ENCODE results near the gene MRGPRE. TPM values are rescaled to one million over a fixed set of nuclear protein-coding genes. Genes with fewer than 3 reads are reported as not detected.
"Not testable (repeated sequence)": the region's sequence is repeated elsewhere in the genome, so short reads cannot be mapped to it uniquely, and the experiment has no call there.

Gene MRGPRE, protein sequence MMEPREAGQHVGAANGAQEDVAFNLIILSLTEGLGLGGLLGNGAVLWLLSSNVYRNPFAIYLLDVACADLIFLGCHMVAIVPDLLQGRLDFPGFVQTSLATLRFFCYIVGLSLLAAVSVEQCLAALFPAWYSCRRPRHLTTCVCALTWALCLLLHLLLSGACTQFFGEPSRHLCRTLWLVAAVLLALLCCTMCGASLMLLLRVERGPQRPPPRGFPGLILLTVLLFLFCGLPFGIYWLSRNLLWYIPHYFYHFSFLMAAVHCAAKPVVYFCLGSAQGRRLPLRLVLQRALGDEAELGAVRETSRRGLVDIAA
- not detected in 2 replicates for total RNA-seq (2014; rRNA removed)
- 0.04 TPM for polyA plus RNA-seq (2012)

DNA sequence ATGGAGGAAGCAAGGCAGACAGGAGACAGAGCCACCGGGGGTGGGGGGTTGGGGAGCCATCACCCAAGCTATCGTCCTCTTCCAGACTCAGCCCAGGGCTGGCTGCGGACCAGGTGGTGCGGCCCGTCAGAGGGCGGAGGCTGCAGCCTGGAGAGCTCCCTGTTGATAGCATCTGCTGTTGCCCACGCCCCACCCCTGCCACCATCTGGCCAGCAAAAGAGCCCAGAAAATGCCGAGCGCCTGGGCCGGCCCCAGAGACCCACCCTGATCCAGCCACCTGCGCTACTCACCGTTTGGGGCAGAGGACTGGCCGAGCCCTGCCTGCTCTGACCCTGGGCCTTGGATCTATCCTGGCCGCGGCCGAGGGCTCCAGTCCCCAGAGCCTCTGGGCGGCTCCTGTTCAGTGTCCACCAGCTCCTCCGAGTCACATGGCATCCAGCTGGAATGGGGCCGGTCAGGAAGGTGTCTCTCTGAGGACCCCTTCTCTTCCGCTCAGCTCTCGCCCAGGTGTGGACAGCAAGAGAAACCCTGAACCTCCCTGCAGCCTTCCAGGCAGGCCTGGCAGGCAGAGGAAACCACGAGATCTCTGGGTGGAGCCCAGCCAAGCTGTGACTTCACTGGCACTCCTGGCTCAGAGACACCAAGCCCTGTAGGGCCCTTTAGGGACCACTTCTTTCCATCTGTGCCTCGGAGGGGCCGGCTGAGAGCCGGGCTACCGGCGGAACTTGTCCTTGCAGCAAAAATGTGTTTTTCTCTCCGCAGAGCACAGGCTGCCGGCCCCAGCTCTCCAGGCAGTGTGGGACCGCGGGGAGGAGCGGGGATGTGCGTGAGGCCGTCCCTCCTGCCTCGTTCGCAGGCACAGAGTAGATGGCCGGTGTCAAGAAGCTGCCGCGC is at the start of gene MRGPRE:
MRGPRE (minus strand) TSS at position 567 of the 894 bp plus-strand sequence. CDS start 3,618 bp downstream, outside the sequence.
- DNase-seq (ENCODE audit: low read depth) = no peak

DNA sequence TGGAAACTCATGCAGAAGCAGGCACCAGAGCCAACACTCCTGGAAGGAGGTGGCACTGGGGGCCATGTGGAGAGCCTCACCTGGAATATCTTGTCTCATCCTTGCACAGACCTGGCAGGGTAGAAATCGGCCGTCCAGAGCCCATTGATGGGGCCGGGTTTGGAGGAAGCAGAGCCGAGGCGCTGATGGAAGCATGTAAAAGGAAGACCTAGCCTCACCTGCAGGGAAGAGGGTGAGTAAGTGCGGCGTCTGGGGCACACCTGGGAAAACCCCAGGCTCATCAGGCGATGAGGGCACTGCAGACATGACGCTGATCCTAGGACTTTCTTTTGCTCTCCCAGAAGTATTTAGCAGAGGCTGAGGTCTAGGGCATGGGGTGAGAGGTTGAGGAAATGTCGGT is 48.9 kb upstream of the MRGPRE start:
- not testable (repeated sequence) for DNase-seq (ENCODE audit: low read depth)

DNA sequence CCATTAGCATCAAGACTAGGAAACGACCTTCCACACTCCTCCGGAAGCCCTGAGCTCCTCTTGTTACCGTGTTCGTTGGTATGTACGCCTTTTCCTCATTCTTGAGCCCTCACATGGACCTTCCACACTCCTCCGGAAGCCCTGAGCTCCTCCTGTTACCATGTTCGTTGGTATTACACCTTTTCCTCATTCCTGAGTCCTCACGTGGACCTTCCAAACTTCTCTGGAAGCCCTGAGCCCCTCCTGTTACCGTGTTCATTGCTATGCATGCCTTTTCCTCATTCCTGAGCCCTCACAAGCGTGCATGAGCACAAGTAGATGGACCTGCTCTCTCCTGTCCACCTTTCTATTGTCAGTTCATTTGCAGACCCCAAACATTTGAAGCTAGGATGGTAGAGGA is 48.4 kb upstream of the MRGPRE start:
- not testable (repeated sequence) for DNase-seq (ENCODE audit: low read depth)

DNA sequence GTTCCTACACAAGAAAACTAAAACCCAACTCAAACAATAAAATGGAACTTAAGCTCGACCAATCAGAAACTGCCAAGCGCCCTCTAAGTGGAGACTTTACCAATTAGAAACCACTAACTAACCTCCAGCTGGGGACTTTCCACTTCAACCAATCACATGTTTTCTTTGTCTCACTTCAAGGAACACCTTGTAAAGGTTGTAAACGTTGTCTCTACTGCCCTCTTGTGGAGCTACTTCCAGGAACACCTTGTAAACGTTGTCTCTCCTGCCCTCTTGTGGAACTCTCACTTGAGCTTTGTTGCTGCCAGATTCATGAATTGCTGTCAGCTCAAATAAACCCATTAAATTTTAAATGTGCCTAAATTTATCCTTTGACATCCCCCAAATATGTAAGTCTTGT is 46.7 kb upstream of the MRGPRE start:
- DNase-seq (ENCODE audit: low read depth) = not testable (repeated sequence)

DNA sequence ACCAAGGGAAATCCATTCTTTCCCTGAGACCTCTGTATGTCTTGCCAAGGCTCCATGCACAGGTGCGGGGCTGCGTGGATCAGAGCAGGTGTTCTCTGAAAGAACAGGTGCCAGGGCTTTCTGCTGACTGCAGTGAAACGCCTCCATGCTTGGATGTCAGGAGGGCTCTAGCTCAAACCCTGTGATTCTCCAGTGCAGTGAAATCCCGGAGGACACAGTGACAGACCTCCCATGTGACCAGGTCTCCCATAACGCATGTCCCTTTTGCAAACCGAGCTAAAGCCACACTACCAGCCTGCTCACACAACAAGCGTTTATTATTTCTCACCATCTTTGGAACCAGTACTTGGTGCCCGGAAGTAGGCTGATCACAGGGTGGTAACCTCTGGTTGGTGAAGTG is 41.4 kb upstream of the MRGPRE start:
- not testable (repeated sequence) for DNase-seq (ENCODE audit: low read depth)

DNA sequence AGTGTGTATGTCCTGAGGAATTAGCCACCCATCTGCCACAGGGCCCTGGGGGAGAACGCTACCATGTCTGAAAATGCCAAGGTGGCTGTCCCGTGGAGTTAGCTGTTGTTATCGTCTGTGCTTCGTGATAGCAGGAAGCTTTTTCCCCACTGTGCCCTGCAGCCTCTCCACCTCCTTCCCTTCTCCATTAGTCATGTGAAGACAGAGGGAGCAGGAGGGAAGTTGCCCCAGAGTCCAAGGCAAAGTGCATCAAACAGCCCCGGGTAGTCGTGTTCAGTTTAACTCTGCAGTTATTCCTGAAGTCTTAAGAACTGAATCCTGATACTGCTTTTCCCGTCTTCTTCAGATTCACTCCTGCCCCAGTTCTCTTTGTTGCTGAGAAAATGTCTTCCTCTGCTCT is 30.3 kb upstream of the MRGPRE start:
- not testable (repeated sequence) for DNase-seq (ENCODE audit: low read depth)

DNA sequence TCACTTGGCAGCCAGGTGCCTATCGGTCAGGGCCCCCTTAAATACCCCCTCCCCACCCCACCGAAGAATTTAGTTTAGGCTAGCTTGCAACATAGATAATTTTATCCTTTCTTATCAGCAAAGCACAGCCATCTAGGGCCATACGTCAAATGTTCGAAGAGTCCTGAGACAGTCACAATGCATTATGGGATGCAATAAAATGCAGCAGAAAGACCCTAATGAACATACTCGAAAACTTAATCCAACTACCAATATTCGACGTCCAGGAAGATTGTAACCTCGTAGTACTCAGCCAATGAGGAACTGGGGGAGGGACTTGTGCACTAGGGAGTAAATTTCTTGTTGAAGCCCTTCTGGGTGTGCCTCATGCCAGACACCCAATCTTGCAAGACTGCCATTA is 29.6 kb upstream of the MRGPRE start:
- DNase-seq (ENCODE audit: low read depth) = not testable (repeated sequence)

DNA sequence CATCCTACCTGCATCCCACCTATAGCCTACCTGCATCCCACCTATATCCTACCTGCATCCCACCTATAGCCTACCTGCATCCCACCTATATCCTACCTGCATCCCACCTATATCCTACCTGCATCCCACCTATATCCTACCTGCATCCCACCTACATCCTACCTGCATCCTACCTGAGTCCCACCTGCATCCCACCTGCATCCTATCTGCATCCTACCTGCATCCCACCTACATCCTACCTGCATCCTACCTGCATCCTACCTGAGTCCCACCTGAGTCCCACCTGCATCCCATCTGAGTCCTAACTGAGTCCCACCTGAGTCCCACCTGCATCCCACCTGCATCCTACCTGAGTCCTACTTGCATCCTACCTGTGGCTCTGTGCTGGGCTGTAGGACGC is 25.3 kb upstream of the MRGPRE start:
- DNase-seq (ENCODE audit: low read depth) = not testable (repeated sequence)

DNA sequence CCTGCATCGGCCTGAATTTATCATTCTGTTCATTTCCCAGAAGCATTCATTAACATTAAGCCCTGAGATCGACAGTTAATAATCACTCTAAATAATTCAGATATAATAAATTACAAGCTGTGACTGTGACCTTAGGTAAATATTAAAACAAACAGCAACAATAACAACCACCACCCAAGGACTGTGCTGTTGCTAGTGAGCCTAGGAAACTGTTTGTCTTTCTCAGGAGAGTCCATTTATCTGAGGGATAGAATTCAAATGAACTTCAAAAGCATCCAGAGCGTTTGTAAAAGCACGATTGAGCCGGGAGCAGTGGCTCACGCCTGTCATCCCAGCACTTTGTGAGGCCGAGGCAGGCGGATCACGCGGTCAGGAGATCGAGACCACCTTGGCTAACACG is 23.0 kb upstream of the MRGPRE start:
- not testable (repeated sequence) for DNase-seq (ENCODE audit: low read depth)

DNA sequence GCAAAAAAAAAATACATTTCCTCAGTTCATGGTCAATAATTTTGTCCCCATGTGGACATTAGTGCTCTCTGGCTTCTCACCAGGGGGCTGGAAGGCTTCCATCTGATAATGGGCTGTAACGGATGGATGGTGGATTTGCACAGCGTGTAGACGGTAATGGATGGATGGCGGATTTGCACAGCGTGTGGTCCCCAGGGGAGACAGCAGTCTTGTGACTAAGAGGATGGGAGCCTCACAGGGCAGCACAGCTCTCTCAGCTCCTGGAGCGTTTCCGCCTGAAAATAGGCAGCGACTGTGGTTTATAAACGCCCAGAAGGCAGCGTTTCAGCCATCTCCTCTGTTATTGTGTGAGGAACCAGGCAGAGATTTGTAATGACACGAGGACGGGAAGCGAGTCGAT is 22.6 kb upstream of the MRGPRE start:
- not testable (repeated sequence) for DNase-seq (ENCODE audit: low read depth)

DNA sequence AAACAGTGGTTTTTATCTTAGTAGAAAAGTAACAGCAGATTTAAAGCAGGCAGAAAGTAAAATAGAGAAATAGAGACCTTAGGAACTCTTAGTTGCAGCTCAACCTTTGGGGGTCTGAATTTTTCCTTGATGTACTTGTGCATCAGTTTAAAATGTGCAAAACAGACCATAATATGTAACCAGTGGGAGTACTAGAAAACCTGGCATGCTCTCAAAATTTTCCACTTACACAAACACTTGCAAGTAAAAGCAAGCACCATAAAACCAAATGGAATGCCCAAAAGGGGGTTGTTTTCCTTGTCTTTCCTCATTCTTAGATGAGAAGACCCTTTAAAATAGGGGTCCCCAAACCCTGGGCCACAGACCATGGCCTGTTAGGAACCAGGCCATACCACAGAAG is 12.9 kb upstream of the MRGPRE start:
- DNase-seq (ENCODE audit: low read depth) = no peak

DNA sequence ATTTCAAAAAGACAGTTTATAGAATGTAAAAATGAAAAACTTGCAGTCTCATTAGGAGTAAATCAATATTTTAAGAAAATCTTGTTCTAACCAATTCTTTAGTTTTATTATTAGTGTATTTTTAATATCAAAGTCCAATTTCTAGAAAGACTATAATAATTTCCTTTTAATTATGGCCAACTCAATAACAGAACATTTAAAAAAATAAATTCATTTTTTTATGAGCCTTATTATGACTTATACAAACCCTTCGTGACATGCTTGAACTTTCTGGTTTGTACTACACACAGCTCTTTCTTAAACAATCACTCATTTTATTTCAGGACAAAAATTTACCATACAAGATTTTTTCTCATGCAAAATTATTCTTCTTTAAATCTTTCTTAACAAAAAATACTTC is 11.7 kb upstream of the MRGPRE start:
- DNase-seq (ENCODE audit: low read depth) = no peak

DNA sequence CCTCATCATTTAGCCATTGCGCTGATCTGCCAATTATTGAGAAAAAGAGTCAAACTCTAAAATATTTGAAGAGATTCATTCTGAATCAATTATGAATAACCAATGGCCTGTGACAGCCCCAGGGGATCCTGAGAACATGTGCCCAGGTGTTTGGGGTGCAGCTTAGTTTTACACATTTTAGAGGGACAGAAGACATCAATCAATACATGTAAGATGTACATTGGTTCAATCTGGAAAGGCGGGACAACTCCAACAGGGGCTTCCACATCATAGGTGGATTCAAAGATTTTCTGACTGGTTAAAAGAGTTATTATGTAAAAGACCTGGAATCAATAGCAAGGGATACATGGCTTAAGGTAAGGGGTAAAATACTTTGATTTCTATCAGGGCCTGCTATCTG is 4.9 kb upstream of the MRGPRE start:
- DNase-seq (ENCODE audit: low read depth) = no peak

DNA sequence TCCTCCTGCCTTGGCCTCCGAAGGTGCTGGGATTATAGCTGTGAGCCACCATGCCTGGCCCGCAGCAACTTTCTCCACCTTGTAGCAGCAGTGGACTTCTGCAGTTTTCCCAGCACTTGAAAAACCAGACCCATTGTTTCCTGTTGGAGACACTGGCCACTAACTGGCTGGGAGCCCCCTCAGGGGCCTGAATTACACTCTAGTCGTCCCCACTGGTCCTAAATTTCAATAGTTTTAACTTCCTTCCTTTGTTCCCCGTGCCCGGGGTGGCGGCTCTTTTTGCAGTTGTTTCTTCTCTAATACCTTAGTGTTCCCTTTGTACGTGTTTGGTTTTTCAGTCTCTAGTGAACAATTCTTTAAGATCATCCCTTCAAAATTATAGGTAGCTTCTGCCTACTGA is 2.6 kb upstream of the MRGPRE start:
- DNase-seq (ENCODE audit: low read depth) = no peak

DNA sequence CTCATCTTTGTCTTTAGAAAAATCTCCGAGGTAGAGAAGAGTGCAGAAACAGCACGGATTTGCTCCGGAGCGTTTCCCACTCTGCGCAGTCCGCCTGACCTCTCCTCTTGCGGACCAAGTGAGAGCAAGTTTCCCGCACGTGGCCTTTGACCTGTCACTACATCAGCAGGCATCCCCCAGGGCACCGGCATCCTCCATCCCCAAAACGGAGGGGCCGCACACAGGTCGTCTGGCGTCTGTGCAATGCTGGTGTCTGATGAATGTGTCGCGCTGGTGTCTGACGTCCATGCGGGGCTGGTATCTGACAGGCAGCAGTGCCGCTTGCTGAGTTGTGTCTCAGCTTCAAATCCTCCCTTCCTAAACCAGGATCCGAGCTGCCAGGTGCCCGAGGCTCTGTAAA is 739 bp upstream of the MRGPRE start:
- DNase-seq (ENCODE audit: low read depth) = no peak

DNA sequence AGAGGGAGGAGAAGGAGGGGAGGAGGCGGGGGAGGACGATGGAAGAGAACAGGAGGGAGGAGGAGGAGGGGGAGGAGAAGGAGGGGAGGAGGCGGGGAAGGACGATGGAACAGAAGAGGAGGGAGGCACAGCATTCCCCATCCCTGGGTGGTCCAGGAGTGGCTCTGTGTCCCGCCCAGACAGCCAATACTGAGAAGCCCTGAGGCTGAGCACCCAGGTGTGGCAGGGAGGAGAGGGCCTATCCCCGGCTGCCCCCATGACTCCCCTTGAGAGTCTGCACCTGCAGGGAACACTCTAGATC is 717 bp downstream of the MRGPRE start:
- DNase-seq (ENCODE audit: low read depth) = no peak

DNA sequence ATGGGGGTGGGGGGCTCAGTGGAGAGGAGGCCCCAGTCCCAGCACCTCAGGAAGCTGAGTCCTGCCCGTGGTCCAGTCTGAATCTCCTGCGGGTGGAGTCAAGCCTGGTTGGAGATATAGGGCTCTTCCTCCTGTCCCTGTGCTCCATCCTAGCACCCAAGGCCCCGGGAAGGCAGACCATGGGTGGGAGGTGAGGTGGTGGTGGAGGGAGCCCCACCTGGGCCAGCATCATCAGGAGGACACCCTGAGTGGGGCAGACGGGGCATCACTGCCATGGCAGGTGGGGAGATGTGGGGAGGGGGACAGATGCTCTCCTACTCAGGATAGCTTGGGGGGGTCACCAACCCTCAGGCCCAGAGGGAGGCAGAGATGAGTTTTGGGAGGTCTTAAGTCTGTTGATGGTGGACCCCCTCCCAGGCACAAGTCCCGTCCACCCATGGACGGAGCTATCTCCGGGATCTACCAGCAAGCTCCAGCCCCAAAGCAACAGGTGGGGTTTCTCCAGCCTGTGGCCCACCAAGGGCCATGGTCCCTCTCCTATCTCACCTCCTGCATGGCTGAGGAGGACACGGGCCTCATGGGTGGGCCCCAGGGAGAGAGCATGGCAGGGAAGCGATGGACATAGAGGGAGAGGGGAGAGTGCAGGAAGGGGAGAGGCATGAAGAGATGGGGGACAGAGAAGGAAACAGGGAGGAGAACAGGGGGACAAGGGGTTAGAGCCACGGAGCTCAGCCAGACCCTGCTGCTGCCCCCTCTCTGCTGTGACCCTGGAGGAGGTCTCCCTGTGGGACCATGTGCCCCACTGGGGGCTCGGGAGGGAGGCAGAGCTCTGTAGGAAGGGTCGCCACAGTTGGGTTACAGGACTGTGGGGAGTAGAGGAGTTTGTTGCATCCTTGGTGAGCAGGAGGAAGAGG is 1.3 kb downstream of the MRGPRE start:
- DNase-seq (ENCODE audit: low read depth) = no peak

DNA sequence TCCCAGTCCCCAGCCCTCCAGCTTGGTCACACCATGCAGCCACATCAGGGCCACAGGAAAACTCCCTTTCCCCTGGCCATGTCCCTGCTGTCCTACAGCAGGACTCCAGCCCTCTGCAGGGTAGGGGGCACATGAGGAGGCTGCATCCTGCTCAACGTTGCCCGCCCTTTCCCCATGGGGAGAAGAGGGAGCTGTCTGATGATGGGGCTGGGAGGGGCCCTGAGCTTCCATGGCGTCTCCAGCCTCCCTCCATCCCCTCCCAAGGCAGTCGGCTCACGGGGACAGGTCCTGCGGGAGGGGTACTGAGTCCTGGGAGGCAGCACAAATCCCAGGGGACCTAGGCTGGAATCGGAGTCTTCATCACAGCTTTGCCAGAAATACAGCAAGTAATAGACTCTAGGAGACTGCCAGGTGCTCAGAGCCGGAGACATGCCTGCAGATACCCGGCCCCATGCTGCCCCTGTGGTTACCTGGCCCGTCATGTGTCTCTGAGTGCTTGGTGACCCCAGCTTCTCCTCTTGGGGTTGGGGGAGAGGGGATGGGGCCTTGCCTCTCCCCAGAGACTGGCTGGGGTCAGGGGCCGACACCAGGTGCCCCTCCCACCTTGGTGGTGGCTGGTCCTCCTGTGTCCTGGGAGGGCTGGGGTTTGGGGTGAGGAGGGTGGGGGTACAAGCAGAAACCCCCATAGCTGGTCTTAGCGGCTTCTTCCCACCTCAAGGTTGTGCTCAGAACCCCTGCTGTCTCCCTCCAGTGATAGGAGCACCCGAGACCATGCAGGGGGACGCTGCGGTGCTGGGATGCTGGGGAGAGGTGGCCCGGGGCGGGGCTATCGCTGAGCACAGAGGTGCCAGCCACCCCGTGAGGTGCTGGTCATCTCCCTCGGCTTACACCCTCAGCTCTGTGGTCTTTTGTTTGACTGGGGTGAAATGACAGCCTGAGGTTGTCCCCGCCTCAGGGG is 2.3 kb downstream of the MRGPRE start:
- DNase-seq (ENCODE audit: low read depth) = no peak

DNA sequence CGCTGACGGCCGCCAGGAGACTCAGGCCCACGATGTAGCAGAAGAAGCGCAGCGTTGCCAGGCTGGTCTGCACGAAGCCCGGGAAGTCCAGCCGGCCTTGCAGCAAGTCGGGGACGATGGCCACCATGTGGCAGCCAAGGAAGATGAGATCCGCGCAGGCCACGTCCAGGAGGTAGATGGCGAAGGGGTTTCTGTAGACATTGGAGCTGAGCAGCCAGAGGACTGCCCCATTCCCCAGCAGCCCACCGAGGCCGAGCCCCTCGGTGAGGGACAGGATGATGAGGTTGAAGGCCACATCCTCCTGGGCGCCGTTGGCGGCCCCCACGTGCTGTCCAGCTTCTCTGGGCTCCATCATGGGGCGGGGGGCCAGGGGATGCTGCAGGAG is 3.8 kb downstream of the MRGPRE start:
- DNase-seq (ENCODE audit: low read depth) = no peak

DNA sequence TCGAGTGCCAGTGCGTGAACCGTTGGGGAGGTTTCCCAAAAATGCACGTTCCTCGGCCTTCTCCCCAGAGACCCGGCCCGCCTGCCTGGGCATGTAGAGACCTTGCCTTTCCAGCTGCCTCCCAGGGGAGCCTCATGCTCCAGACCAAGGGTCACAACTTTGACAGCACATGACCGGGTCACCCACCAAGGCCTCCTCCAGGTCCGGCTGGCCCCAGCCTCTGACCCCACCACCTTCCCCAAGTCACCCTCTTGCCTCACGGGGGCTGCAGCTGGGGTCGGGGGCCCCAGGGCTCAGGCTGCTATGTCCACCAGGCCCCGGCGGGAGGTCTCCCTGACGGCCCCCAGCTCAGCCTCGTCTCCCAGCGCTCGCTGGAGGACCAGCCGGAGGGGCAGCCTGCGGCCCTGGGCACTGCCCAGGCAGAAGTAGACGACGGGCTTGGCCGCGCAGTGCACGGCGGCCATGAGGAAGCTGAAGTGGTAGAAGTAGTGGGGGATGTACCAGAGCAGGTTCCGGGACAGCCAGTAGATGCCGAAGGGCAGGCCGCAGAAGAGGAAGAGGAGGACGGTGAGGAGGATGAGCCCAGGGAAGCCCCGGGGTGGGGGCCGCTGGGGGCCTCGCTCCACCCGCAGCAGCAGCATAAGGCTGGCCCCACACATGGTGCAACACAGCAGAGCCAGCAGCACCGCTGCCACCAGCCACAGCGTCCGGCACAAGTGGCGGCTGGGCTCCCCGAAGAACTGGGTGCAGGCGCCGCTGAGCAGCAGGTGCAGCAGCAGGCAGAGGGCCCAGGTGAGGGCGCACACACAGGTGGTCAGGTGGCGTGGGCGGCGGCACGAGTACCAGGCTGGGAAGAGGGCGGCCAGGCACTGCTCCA is 4.4 kb downstream of the MRGPRE start:
- DNase-seq (ENCODE audit: low read depth) = no peak

All from LHCN-M2 (cell line).